BE2C (cell line): ENCODE measurements around the gene SYT1.

ENCODE experiments used
- DNase-seq: peaks from one replicate; pipeline ENCODE4 v3.0.0-alpha.2; 2020
- H3K27me3 ChIP-seq: fragments of 250-450 bp; sonication (Bioruptor Pico); 2 replicates; pipeline ENCODE4 v1.5.1; 2020; ENCODE audit warnings: mild to moderate bottlenecking
- H3K36me3 ChIP-seq: fragments of 250-450 bp; sonication (Bioruptor Pico); 2 replicates; pipeline ENCODE4 v1.5.1; 2020; ENCODE audit warnings: mild to moderate bottlenecking
- H3K4me1 ChIP-seq: fragments of 250-450 bp; sonication (Bioruptor Pico); 2 replicates; pipeline ENCODE4 v1.5.1; 2020
- H3K4me3 ChIP-seq: 2 replicates; pipeline ENCODE4 v1.5.1; 2011; ENCODE audit warnings: low read depth, low read length
- H3K9me3 ChIP-seq: fragments of 250-450 bp; sonication (Bioruptor Pico); 2 replicates; pipeline ENCODE4 v1.5.1; 2020
- CTCF ChIP-seq: IDR thresholded peaks from 2 replicates; pipeline ENCODE4 v1.5.1; 2012; ENCODE audit warnings: mild to moderate bottlenecking, low read depth, low read length

The SYT1 gene

GRCh38 chr12:78968226-78968625 lies 103.7 kb downstream of the SYT1 start:
- Histone ChIP-seq H3K9me3 (no peaks in the 10 kb centered on the region), H3K4me3 (no peak overlapping the region), H3K4me1 (peaks cover 3% of the 10 kb centered on the region), H3K27me3 (no peaks in the 10 kb centered on the region), H3K36me3 (peaks cover 24% of the 10 kb centered on the region)
- TF ChIP-seq CTCF = no peak
- DNase-seq = no peak

GRCh38 chr12:78970041-78970440 lies 105.5 kb downstream of the SYT1 start:
- no peak for TF ChIP-seq CTCF
- no peaks in the 10 kb centered on the region for H3K27me3 ChIP-seq
- no peak for DNase-seq
- peaks cover 18% of the 10 kb centered on the region for H3K36me3 ChIP-seq
- peaks cover 3% of the 10 kb centered on the region for H3K4me1 ChIP-seq
- H3K9me3 ChIP-seq = no peaks in the 10 kb centered on the region
- no peak overlapping the region for H3K4me3 ChIP-seq

GRCh38 chr12:78977304-78977867 lies 112.8 kb downstream of the SYT1 start:
- DNase-seq = no peak
- Histone ChIP-seq H3K4me3 (no peak overlapping the region), H3K4me1 (peaks cover 5% of the 10 kb centered on the region; the same call in 1 of the 2 replicates), H3K36me3 (peaks cover 66% of the 10 kb centered on the region), H3K9me3 (no peaks in the 10 kb centered on the region), H3K27me3 (no peaks in the 10 kb centered on the region)
- TF ChIP-seq CTCF = no peak

DNA sequence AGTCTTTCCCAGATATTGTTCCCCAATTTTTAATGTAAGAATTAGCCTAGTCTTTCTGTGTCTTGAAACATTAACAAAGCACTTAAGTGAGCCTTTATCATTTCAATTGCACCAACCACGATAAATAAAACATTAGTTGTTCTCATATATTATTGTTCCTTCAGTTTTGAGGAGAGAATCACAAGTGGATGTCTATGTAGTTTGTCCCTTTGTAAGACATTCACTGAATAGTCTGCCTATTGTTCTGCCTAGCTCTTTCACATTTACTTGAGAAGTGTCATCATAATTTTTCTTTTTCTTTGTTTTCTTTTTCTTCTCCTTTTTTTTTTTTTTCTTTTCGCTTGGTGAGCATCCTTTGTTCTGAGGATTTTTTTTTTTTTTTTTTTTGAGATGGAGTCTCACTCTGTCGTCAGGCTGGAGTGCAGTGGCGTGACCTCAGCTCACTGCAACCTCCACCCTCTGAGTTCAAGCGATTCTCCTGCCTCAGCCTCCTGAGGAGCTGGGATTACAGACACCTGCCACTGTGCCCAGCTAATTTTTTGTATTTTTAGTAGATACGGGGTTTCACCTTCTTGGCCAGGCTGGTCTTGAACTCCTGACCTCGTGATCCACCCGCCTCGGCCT lies 129.7 kb downstream of the SYT1 start:
- no peaks in the 10 kb centered on the region for H3K9me3 ChIP-seq
- no peak for DNase-seq
- no peaks in the 10 kb centered on the region for H3K27me3 ChIP-seq
- peaks cover 60% of the 10 kb centered on the region for H3K4me1 ChIP-seq
- H3K4me3 ChIP-seq = no peak overlapping the region
- TF ChIP-seq CTCF = no peak
- peaks cover 59% of the 10 kb centered on the region for H3K36me3 ChIP-seq

DNA sequence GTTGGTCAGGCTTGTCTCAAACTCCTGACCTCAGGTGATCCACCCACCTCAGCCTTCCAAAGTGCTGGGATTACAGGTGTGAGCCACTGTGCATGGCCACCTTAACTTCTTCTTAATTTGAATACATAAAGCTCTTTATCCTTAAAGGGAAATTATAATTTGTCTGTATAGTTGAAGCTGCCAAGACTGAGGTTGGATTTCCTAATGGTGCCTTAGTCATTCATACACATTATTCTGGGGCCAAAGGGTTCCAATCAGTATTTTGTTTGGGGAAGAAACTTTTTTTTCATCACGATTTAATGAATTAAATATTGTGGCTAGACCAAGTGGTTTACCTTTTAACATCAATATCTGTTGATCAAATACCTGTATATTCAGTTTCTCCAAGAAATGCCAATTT lies 135.9 kb downstream of the SYT1 start:
- peaks cover 39% of the 10 kb centered on the region for H3K4me1 ChIP-seq
- no peak overlapping the region for H3K4me3 ChIP-seq
- H3K36me3 ChIP-seq = peaks cover 68% of the 10 kb centered on the region
- no peak for DNase-seq
- no peak for TF ChIP-seq CTCF
- H3K9me3 ChIP-seq = no peaks in the 10 kb centered on the region
- no peaks in the 10 kb centered on the region for H3K27me3 ChIP-seq

DNA sequence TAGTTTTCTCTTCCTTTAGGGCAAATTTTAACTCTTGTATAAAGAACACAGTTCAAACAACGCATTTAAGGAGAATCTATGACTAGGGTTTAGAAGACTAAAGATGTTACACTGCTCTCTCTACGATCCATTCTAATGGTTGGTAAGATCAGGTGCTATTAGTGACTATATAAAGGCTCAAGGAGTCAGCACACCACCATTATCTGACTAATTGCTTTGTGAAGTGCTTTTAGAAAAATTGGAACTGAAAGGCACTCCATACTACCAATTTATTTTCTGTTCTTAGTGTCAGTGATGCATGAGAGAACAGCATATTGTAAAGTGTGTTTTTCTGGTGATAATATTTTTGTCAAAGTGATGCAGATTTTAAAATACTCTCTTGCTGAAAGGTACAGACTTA lies 136.8 kb downstream of the SYT1 start:
- H3K27me3 ChIP-seq = no peaks in the 10 kb centered on the region
- H3K4me3 ChIP-seq = no peak overlapping the region
- peaks cover 63% of the 10 kb centered on the region for H3K36me3 ChIP-seq
- no peaks in the 10 kb centered on the region for H3K9me3 ChIP-seq
- H3K4me1 ChIP-seq = peaks cover 40% of the 10 kb centered on the region
- DNase-seq = no peak
- no peak for TF ChIP-seq CTCF
